Activated T-helper 17 cell treated with anti-CD3 and anti-CD28 coated beads, Interleukin-2, amount 50 U/mL, for 72 hours (primary cell): Measurements from ENCODE around the gene NEK11. TPM values are rescaled to one million over a fixed set of nuclear protein-coding genes. Genes with fewer than 3 reads are reported as not detected.

Experiments used
- ATAC-seq: fragments of 150-1000 bp; cut with Tn5 transposase; replicated peaks from 2 replicates; pipeline ENCODE4 v1.10.0; 2021; ENCODE audit warnings: mild to moderate bottlenecking, moderate library complexity
- H3K27ac Mint-ChIP-seq: one replicate; pipeline ENCODE4 v1.8.0; 2022; ENCODE audit warnings: mixed read lengths
- H3K27me3 Mint-ChIP-seq: one replicate; pipeline ENCODE4 v1.8.0; 2022; ENCODE audit warnings: mixed read lengths
- H3K36me3 Mint-ChIP-seq: one replicate; pipeline ENCODE4 v1.8.0; 2022; ENCODE audit warnings: low read depth, mild to moderate bottlenecking, mixed read lengths
- H3K4me1 Mint-ChIP-seq: one replicate; pipeline ENCODE4 v1.8.0; 2022; ENCODE audit warnings: mixed read lengths
- H3K4me3 Mint-ChIP-seq: one replicate; pipeline ENCODE4 v1.8.0; 2022; ENCODE audit warnings: mild to moderate bottlenecking, mixed read lengths
- H3K9me3 Mint-ChIP-seq: one replicate; pipeline ENCODE4 v1.8.0; 2022; ENCODE audit warnings: mixed read lengths
- total RNA-seq, 2 donors: library from RNA; stranded (reverse); gene quantifications; one replicate each; pipeline ENCODE4 v1.2.3, GENCODE V29; 2022

The NEK11 gene
- total RNA-seq, 2 donors from 2014 or later = 3.1 to 3.2 TPM

DNA sequence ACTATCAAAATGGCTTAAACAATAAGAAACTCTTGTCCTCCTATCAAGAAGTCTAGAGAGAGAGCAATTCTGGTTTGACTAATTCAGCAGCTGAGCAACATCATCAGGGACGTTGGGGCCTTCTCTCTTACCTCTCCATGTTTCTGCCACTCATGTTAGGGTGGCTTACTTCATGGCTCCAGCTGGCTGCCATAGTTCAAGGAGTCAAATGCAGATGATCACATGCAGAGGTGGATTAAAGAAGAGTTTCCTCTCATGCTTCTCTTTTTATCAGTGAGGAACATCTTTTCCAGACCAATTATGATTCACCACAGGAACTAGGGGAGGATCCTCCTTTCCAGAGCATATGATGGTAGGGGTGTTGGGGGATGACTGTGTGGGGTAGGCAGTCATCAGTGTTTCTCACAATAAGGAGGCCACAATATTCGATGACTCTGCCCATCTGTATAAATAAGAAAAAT lies 45.5 kb downstream of the NEK11 start:
- H3K27ac Mint-ChIP-seq = no peak overlapping the region
- no peaks in the 10 kb centered on the region for H3K4me1 Mint-ChIP-seq
- H3K36me3 Mint-ChIP-seq = no peaks in the 10 kb centered on the region
- H3K4me3 Mint-ChIP-seq = no peak overlapping the region
- no peaks in the 10 kb centered on the region for H3K9me3 Mint-ChIP-seq
- ATAC-seq = no peak
- no peaks in the 10 kb centered on the region for H3K27me3 Mint-ChIP-seq

DNA sequence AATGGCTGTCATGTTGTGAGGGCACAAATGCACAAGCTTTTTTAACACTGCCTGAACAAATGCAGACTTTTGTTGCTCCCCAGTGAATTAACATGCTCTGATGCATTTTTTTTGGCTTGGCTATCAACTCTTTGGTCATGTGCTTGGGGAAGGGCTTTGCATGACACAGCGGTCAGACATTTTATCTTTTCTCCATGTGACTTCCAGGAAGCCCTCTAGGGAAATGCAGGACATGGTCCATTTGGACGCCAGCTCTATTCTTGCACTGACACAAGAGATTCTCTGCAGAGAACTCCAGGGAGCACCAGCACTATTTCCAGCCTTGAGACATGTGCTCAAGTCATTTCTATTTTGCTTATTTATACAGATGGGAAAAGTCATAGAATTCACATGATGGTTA lies 46.2 kb downstream of the NEK11 start:
- no peak for ATAC-seq
- Mint-ChIP-seq H3K27ac (no peak overlapping the region), H3K36me3 (no peaks in the 10 kb centered on the region), H3K4me3 (no peak overlapping the region), H3K27me3 (no peaks in the 10 kb centered on the region), H3K9me3 (no peaks in the 10 kb centered on the region), H3K4me1 (no peaks in the 10 kb centered on the region)

DNA sequence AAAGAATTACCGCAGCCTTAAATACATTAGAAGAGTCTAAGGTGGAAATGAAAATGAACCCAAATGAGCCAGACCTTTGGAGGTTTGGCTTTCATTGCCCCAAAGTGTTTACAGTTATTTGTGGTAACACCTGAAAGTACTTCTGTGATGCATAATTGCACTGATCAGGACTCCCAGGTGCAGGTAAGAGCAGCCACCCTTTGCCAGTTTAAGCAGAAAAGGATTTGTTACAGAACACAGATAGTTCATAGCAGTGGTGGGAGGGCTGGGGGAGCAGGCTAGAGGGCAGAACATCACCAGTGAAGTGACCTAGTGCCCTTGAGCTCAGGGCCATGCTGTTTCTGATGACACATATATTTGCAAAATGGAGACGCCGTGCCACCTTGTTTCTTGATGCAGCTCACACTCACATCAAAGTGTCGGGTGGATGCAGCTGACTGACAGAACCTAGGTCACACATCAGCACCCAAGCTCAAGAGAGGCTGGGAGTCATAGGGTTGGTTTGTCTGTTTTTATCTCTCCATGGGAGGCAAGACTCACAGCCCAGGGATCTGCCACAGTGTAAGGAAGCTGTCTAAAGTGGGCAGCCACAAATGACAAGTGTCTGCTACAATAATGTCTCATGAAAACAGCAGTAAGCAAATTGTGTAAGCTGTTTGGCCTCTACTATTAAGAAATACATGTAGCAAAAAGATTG lies 49.1 kb downstream of the NEK11 start:
- no peak overlapping the region for H3K27ac Mint-ChIP-seq
- H3K36me3 Mint-ChIP-seq = no peaks in the 10 kb centered on the region
- no peak overlapping the region for H3K4me3 Mint-ChIP-seq
- no peaks in the 10 kb centered on the region for H3K27me3 Mint-ChIP-seq
- no peaks in the 10 kb centered on the region for H3K9me3 Mint-ChIP-seq
- no peak for ATAC-seq
- no peaks in the 10 kb centered on the region for H3K4me1 Mint-ChIP-seq

DNA sequence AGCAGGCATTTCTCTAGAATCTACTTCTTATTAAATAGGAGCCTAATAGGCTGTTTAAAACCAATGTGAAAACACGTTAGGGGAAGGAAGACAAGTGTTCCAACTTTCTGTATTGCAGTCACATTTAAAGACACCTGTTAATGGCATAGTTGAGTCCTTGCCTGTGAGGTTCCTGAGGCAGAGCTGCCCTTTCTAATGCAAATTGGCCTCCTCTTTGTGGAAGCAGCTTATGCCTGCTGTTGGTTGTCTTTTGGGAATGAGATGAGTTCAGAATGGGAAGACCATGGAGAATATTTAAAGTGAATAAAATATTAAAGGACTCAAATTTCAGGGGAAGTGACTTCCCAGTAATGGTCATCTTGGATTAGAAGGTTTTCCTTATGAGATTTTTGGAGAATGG lies 51.2 kb downstream of the NEK11 start:
- no peak for ATAC-seq
- Mint-ChIP-seq H3K27ac (no peak overlapping the region), H3K4me3 (no peak overlapping the region), H3K9me3 (no peaks in the 10 kb centered on the region), H3K4me1 (no peaks in the 10 kb centered on the region), H3K36me3 (no peaks in the 10 kb centered on the region), H3K27me3 (no peaks in the 10 kb centered on the region)

DNA sequence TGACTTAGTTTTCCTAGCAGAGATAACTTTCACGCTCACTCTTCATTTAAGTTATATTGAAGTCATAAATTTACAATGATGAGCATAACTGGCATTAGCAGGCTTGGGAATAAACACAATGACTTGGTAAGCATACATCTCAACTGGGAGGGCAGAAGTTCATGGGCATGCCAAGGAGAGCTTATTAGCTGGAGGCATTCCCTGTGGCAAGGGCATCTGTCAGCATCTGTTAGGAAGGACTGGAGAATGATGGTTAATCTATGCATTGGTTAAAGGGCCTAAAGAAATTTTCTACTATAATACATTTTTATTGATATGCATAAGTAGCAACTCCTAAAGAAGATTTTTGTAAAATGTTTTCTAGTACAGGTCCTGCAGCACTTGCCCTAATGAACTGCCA lies 52.4 kb downstream of the NEK11 start:
- Mint-ChIP-seq H3K36me3 (no peaks in the 10 kb centered on the region), H3K27ac (no peak overlapping the region), H3K4me3 (no peak overlapping the region), H3K4me1 (no peaks in the 10 kb centered on the region), H3K9me3 (no peaks in the 10 kb centered on the region), H3K27me3 (no peaks in the 10 kb centered on the region)
- ATAC-seq = no peak

DNA sequence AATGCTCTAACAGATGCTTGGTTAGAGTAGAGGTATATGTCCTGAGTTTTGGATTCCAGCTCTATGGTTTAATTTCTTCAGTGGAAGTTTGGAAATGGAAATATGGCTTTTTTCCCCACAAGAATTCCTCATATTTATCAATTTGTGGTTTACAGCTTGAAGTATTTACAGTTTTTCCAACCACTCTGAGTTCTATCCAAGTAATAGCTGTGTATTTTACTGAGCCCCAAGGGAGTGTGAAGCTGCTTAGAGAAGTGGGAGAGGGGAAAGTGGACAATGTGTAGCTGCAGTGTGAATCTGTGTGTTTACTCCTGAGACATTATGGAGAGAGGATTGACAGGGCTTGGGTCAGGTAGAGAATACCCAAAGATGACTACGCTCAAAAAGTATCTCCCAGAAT lies 54.5 kb downstream of the NEK11 start:
- no peak overlapping the region for H3K27ac Mint-ChIP-seq
- no peaks in the 10 kb centered on the region for H3K27me3 Mint-ChIP-seq
- no peaks in the 10 kb centered on the region for H3K4me1 Mint-ChIP-seq
- H3K4me3 Mint-ChIP-seq = no peak overlapping the region
- no peaks in the 10 kb centered on the region for H3K9me3 Mint-ChIP-seq
- ATAC-seq = no peak
- H3K36me3 Mint-ChIP-seq = no peaks in the 10 kb centered on the region

DNA sequence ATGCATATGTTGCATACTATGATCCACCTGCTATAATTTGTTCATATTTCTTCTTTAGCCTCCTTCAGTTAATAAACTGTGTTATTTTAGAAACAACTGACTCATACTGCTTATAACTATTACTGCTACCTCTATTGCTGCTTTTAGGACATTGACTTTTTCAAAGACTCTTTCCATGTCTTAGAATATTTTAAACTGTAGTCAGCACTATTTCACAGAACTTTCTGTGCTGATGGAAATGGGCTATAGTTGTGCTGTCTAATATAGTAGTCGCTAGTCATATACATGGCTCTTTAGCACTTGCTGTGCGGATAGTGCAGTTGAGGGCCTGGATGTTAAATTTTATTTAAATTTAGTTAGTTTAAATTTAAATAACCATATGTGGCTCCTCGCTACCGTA lies 55.6 kb downstream of the NEK11 start:
- Mint-ChIP-seq H3K4me3 (no peak overlapping the region), H3K9me3 (no peaks in the 10 kb centered on the region), H3K36me3 (no peaks in the 10 kb centered on the region), H3K4me1 (no peaks in the 10 kb centered on the region), H3K27ac (no peak overlapping the region), H3K27me3 (no peaks in the 10 kb centered on the region)
- no peak for ATAC-seq

DNA sequence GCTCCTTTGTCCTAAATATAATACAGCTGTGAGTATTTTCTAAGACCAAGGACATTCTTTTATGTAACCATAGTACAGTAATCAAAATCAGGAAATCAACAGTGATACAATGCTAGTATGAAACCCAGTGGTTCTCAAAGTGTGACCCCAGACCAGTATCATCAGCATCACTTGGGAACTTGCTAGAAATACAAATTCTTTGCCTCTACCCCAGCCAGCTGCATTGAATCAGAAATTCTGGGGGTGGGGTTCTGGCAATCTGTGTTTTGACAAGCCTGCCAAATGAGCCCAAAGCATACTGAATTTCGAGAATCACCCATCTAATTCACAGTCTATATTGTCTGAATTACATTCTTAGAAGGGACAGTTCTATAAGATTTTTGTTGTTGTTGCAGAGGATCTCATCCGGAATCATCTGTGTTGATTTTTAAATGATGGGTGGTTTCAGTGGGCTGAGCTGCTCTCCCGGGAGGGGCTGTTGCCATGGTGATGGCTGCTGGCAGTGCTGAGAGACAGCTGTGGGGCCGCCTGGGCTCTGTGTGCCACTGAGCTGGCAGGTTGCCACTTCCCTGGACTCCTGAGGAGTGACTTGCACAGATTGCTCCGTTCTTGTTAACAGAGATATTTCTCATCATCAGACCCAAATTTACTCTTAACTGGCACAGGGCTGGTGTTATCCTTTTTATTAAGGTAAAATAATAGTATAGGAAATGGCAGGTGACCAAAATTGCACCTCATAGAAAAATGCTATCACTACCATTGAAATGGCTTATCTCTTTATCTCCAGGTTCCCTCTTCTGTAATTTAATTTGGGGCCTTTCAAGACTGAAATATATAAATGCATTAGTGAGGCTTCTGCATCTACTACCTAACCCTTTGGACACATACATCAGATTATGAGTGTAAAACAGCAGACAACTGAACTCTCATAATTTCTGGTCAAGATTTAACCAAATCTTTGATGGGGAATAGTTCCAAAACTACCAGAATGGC lies 56.5 kb downstream of the NEK11 start:
- Mint-ChIP-seq H3K9me3 (no peaks in the 10 kb centered on the region), H3K27me3 (no peaks in the 10 kb centered on the region), H3K4me3 (no peak overlapping the region), H3K36me3 (no peaks in the 10 kb centered on the region), H3K4me1 (no peaks in the 10 kb centered on the region), H3K27ac (no peak overlapping the region)
- ATAC-seq = no peak

DNA sequence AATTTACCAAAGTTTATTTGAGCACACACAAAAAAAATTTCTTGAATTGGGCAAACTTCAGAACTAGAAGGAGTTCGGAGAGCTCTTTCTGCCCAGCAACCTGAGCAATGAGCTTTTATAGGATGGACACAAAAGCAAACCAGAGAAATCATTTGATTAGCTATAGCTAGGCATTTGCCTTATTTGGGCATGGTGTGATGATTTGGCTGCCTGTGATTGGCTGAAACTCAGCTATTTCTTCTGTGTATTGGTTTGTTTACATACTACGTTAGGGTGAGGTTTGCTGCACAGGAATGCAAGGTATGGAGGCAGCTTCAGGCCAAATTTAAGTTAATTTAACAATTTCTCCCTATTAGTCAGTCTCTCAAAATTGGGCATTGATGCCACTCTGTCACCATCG lies 65.1 kb downstream of the NEK11 start:
- Mint-ChIP-seq H3K4me1 (no peaks in the 10 kb centered on the region), H3K4me3 (no peak overlapping the region), H3K27ac (no peak overlapping the region), H3K9me3 (no peaks in the 10 kb centered on the region), H3K27me3 (no peaks in the 10 kb centered on the region), H3K36me3 (no peaks in the 10 kb centered on the region)
- no peak for ATAC-seq

DNA sequence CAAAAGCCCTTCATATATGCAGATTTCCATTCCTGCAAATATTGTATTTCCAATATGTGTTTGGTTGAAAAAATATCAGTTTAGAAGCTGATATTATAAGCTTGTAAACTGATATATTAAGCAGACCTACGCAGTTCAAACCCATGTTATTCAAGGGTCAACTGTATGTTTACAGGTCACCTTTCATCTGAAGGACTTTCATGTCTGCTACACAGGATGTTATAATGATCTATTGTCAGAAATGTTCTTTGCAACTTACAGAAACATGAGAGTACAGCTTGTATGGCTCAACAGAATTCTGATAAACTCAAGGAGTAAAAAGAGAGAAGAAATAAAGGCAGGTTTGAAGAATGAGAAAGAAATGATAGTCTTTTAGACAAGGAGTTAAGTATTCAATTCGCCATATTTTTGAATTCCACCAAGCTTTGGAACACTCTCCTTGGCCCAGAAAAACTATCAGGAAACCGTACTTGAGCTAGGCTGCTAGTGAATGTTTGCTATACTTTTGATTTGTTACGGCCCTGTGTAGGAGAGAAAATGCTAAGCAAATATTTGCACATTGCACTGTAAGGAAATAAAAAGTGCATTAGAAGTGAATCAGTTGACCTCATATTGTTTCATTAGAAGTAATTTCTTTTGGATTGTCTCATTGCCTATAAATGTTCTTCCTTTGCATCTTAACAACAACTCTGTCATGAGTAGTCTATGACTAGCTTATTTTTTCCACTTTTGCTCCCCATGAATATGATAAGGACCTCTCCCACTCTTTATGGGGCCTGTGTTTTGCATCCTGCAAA lies 81.2 kb downstream of the NEK11 start:
- H3K4me1 Mint-ChIP-seq = no peaks in the 10 kb centered on the region
- H3K36me3 Mint-ChIP-seq = no peaks in the 10 kb centered on the region
- H3K9me3 Mint-ChIP-seq = peaks cover 12% of the 10 kb centered on the region
- H3K27me3 Mint-ChIP-seq = no peaks in the 10 kb centered on the region
- H3K4me3 Mint-ChIP-seq = no peak overlapping the region
- ATAC-seq = no peak
- H3K27ac Mint-ChIP-seq = no peak overlapping the region

DNA sequence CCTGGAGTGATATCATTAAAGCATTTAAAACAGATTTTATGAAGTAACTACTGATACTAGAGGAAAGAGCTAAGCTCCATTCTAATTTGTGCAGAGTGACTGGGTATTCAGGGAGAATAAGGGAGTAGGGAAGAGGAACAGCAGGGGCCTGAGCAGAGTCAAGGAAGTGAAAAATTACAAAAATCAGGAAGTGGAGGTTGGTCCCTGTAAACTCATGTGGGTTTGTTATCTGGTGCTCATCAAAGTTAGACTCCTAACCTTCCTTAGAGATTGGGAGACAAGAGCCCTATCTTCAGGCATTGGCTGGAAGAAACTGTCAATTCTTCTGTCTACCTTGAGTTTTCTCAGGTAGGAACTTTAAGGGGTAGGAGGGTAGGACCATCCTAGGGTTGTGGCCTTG lies 82.5 kb downstream of the NEK11 start:
- H3K27me3 Mint-ChIP-seq = no peaks in the 10 kb centered on the region
- no peaks in the 10 kb centered on the region for H3K36me3 Mint-ChIP-seq
- H3K9me3 Mint-ChIP-seq = peaks cover 8% of the 10 kb centered on the region
- no peak overlapping the region for H3K27ac Mint-ChIP-seq
- ATAC-seq = no peak
- H3K4me1 Mint-ChIP-seq = no peaks in the 10 kb centered on the region
- H3K4me3 Mint-ChIP-seq = no peak overlapping the region

DNA sequence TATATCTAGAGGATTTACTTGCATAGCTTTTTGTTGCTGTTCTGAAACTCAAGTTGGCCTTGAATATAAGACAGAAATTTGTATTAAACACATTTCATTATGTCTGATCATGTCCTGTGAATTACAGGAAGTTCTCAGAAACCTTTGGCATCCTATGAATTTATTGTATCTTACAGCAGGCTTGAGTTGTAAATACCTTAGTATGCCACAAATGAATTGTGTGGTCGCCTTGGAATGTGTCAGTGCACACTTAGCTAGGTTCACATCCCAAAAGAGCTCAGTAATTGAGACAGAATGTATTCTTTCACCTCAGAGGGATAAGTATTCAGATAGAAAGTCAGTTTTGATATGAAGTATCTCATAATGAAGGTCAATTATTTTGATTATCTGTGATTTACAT lies 83.4 kb downstream of the NEK11 start:
- H3K4me1 Mint-ChIP-seq = no peaks in the 10 kb centered on the region
- no peaks in the 10 kb centered on the region for H3K36me3 Mint-ChIP-seq
- ATAC-seq = no peak
- H3K27ac Mint-ChIP-seq = no peak overlapping the region
- peaks cover 5% of the 10 kb centered on the region for H3K9me3 Mint-ChIP-seq
- no peak overlapping the region for H3K4me3 Mint-ChIP-seq
- H3K27me3 Mint-ChIP-seq = no peaks in the 10 kb centered on the region

DNA sequence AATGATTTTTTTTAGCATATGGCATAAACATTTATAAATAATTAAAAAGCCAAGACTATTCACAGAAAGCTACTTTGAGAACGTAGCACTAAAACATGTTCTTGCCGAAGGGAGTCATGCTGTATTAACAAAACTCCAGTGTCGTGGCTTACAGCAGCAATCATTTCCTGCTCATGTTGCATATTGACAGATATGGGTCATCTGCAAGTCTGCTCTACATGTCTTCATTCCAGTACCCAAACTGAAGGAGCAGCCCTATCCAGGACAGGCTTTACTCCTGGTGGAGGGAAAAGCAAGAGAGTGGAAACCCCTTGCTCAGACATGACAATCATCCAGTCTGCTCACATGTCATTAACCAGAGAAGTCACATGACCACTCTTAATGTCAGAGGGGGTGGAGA lies 87.6 kb downstream of the NEK11 start:
- no peak overlapping the region for H3K27ac Mint-ChIP-seq
- no peaks in the 10 kb centered on the region for H3K4me1 Mint-ChIP-seq
- H3K9me3 Mint-ChIP-seq = peaks cover 5% of the 10 kb centered on the region
- no peak for ATAC-seq
- H3K27me3 Mint-ChIP-seq = no peaks in the 10 kb centered on the region
- no peaks in the 10 kb centered on the region for H3K36me3 Mint-ChIP-seq
- H3K4me3 Mint-ChIP-seq = no peak overlapping the region

DNA sequence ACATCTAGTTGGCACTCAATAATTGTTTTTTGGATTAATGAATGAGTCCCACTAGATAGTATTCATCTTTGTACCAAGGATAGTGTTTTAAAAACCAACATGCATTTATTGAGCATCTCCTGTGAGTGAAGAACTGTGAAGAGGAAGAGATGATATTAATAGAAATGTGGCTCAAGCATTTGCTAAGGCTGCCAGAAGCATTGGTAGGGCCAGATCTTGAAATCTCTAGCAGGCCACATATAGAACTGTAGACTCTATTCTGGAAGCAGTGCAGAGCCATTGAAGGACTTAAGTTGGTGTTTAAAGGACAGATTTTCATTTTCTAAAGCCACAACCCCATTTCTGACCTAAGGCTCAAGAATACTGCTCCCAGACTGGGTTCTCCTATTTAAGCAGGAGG lies 99.0 kb downstream of the NEK11 start:
- Mint-ChIP-seq H3K4me1 (no peaks in the 10 kb centered on the region), H3K27me3 (no peaks in the 10 kb centered on the region), H3K36me3 (no peaks in the 10 kb centered on the region), H3K9me3 (peaks cover 10% of the 10 kb centered on the region), H3K4me3 (no peak overlapping the region), H3K27ac (no peak overlapping the region)
- ATAC-seq = no peak
